Naive thymus-derived CD4-positive, alpha-beta T cell (primary cell): ENCODE results near the gene GAS2. TPM values are rescaled to one million over a fixed set of nuclear protein-coding genes. Genes with fewer than 3 reads are reported as not detected.

Experiments used
- ATAC-seq: fragments of 150-1000 bp; cut with Tn5 transposase; 2 replicates; pipeline ENCODE4 v1.10.0; 2021; ENCODE audit warnings: mild to moderate bottlenecking, moderate library complexity
- CTCF ChIA-PET: fragments of 350-600 bp; sonication (Branson Sonifier 250); formaldehyde crosslinking; loops from one replicate; lab custom pipeline; 2021; ENCODE audit warnings: antibody characterized with exemption; lab: Charles Lee
- POLR2A ChIA-PET: fragments of 350-600 bp; sonication (Branson Sonifier 250); formaldehyde crosslinking; loops from one replicate; lab custom pipeline; 2021; ENCODE audit warnings: antibody characterized with exemption, inconsistent platforms; lab: Charles Lee
- DNase-seq, 9 donors: peaks; one replicate each; pipeline versions ENCODE4 v3.0.0 to v3.0.0-alpha.2; 2020 to 2022; ENCODE audit warnings: mixed read lengths in 1 of 9
- H3K27ac ChIP-seq: one replicate; pipeline ENCODE4 v1.7.0; 2013; ENCODE audit warnings: mild to moderate bottlenecking, low read depth, low read length, moderate library complexity
- H3K27me3 ChIP-seq, 2 donors: one replicate each; pipeline ENCODE4 v1.7.0; 2013; ENCODE audit warnings: low read length in 2 of 2, mild to moderate bottlenecking in 2 of 2, moderate library complexity in 2 of 2; ENCODE audit not compliant: control insufficient read depth in 2 of 2, insufficient read depth in 2 of 2
- H3K36me3 ChIP-seq, 3 experiments: 1 replicate in 2 of 3; 2 replicates in 1 of 3; pipeline ENCODE4 v1.7.0; 2013; ENCODE audit warnings: low read length in 3 of 3, mild to moderate bottlenecking in 3 of 3, moderate library complexity in 1 of 3; ENCODE audit not compliant: insufficient read depth in 3 of 3, control insufficient read depth in 2 of 3
- H3K4me1 ChIP-seq, 2 donors: one replicate each; pipeline ENCODE4 v1.7.0; 2013; ENCODE audit warnings: low read length in 2 of 2, mild to moderate bottlenecking in 2 of 2, moderate library complexity in 1 of 2; ENCODE audit not compliant: control insufficient read depth in 2 of 2, insufficient read depth in 2 of 2
- H3K4me3 ChIP-seq: 2 replicates; pipeline ENCODE4 v1.7.0; 2013; ENCODE audit warnings: mild to moderate bottlenecking, low read length
- H3K9me3 ChIP-seq, 3 experiments: 1 replicate in 2 of 3; 2 replicates in 1 of 3; pipeline ENCODE4 v1.7.0; 2013; ENCODE audit warnings: low read length in 3 of 3; ENCODE audit not compliant: control insufficient read depth in 2 of 3
- H3K27ac Mint-ChIP-seq, 9 donors: one replicate each; pipeline ENCODE4 v1.8.0; 2020 to 2022; ENCODE audit warnings: mixed read lengths in 9 of 9, mild to moderate bottlenecking in 8 of 9, moderate library complexity in 5 of 9, inconsistent platforms in 2 of 9
- H3K27me3 Mint-ChIP-seq, 5 donors: one replicate each; pipeline ENCODE4 v1.8.0; 2021 to 2022; ENCODE audit warnings: mixed read lengths in 5 of 5, mild to moderate bottlenecking in 1 of 5
- H3K36me3 Mint-ChIP-seq, 5 donors: one replicate each; pipeline ENCODE4 v1.8.0; 2020 to 2022; ENCODE audit warnings: mixed read lengths in 5 of 5, mild to moderate bottlenecking in 3 of 5, inconsistent platforms in 1 of 5
- H3K4me1 Mint-ChIP-seq, 7 donors: one replicate each; pipeline ENCODE4 v1.8.0; 2020 to 2022; ENCODE audit warnings: mixed read lengths in 7 of 7, mild to moderate bottlenecking in 3 of 7, inconsistent platforms in 1 of 7
- H3K4me3 Mint-ChIP-seq, 10 donors: one replicate each; pipeline ENCODE4 v1.8.0; 2020 to 2022; ENCODE audit warnings: mild to moderate bottlenecking in 10 of 10, mixed read lengths in 10 of 10, moderate library complexity in 6 of 10, inconsistent platforms in 2 of 10
- H3K9me3 Mint-ChIP-seq, 11 donors: one replicate each; pipeline ENCODE4 v1.8.0; 2020 to 2022; ENCODE audit warnings: mixed read lengths in 11 of 11, mild to moderate bottlenecking in 4 of 11, inconsistent platforms in 1 of 11, moderate library complexity in 1 of 11
- intact Hi-C, 2 donors: fragments of 100-400 bp; cut with micrococcal nuclease; formaldehyde crosslinking; loops; one replicate each; pipeline ENCODE4 v1.15.1; 2023
- polyA plus RNA-seq, 2 donors: library from polyadenylated mRNA; unstranded; fragments of 300-500 nt; fragmentation: Illumina TruSeq; gene quantifications; one replicate each; pipeline ENCODE4 v1.2.3, GENCODE V29; 2021
- total RNA-seq, 6 experiments: library from RNA in 5 of 6; stranded (reverse) in 5 of 6; gene quantifications; 1 replicate in 5 of 6; 2 replicates in 1 of 6; pipeline ENCODE4 v1.2.3 and lab custom pipeline; 2021 to 2026

The GAS2 gene
- total and polyA plus RNA-seq, 7 experiments from 2014 or later: 2.2 to 5.6 (median 4.2) TPM

DNA sequence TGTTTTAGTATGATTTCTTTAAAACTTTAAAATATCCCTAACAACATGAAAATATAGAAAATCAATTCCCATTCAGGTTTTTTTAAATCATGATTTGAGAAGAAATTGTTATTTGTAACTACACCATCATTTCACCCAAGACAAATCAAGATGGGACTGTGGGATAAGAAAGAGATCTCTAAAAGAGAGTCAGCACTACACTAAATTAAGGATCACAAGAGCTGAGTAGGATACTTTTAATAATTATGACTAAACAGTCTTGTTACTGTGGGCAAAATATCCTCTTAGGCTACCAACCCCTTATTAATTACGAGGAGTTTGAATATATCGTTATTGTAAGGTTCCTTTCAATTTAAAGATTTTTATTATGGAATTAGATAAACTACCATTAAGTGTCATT, 3.0 kb downstream of the GAS2 start:
- H3K4me1 ChIP-seq: peaks cover 0 to 5% of the 10 kb centered on the region in 2 donors
- Mint-ChIP-seq H3K36me3 (no peaks in the 10 kb centered on the region), H3K4me1 (peaks cover 9 to 24% (median 13%) of the 10 kb centered on the region in 7 donors), H3K4me3 (no peak overlapping the region), H3K27ac (no peak overlapping the region), H3K27me3 (peaks cover 66 to 74% (median 68%) of the 10 kb centered on the region in 5 donors), H3K9me3 (peaks cover 0 to 1% (median 0%) of the 10 kb centered on the region in 11 donors)
- DNase-seq (no peak), ATAC-seq (no peak)
- H3K4me3 ChIP-seq: no peak overlapping the region
- no peaks in the 10 kb centered on the region for H3K9me3 ChIP-seq
- H3K36me3 ChIP-seq: no peaks in the 10 kb centered on the region
- ChIA-PET CTCF (no interaction called here), POLR2A (no interaction called here)
- no peak overlapping the region for H3K27ac ChIP-seq
- intact Hi-C loops: no loop called here
- H3K27me3 ChIP-seq: peaks cover 5 to 7% of the 10 kb centered on the region in 2 donors

DNA sequence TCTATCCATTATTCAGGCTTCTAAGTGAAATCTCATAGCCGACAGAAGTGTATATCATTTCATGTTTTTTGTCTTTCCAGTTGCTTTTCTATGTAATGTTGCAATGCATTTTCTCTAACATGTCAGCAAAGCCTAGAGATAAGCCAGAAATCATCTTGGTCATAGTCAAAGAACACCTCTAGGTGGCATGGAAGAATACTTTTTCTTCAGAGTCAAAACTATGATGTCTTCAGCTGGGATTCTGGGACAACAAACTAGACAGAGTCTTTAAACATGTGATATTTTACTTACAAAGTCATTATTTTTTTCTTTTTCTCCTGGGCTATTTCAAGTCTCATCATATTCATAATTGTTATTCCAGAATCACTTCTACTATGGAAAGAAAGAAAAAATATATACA, 4.4 kb downstream of the GAS2 start:
- peaks cover 57 to 62% (median 61%) of the 10 kb centered on the region in 5 donors for H3K27me3 Mint-ChIP-seq
- POLR2A ChIA-PET: no interaction called here

DNA sequence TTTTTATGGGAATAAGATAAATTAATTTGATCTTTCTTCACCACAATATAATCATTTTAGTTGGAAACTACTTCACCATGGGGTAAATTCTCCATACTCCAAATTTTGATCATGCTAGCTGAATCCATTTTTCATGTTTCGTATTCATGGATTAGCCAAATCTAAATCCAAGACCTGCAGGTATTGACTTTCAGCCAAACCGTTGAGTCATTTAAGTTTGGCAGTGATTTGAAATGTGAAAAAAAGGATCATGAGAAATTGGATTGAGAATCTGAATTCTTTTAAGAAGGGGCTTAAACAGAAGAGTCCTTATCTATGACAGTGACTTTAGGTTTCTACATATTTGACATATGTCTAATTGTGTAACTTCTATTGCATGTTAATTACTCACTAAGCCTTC, 5.3 kb downstream of the GAS2 start:
- no peak for DNase-seq
- peaks cover 0 to 15% (median 4%) of the 10 kb centered on the region in 7 donors for H3K4me1 Mint-ChIP-seq
- no peak overlapping the region for H3K4me3 Mint-ChIP-seq
- ATAC-seq: no peak
- intact Hi-C loops: loop anchor here (1.0 to 2.0 kb wide), 4 partner anchors 19 to 116 kb away; no protein-coding TSS in a partner anchor
- Histone ChIP-seq H3K27me3 (peaks cover 0 to 3% of the 10 kb centered on the region in 2 donors), H3K27ac (no peak overlapping the region), H3K4me3 (no peak overlapping the region), H3K4me1 (no peaks in the 10 kb centered on the region), H3K36me3 (no peaks in the 10 kb centered on the region), H3K9me3 (no peaks in the 10 kb centered on the region)
- no peaks in the 10 kb centered on the region for H3K36me3 Mint-ChIP-seq
- ChIA-PET POLR2A (no interaction called here), CTCF (interaction anchor here (0.6 to 1.9 kb wide), 5 partner anchors 30 to 134 kb away, joined by 3 to 6 read pairs (median 4); no protein-coding TSS in a partner anchor)
- no peak overlapping the region for H3K27ac Mint-ChIP-seq
- peaks cover 49 to 56% (median 53%) of the 10 kb centered on the region in 5 donors for H3K27me3 Mint-ChIP-seq
- H3K9me3 Mint-ChIP-seq: no peaks in the 10 kb centered on the region

More for the DNA sequence above, 4.4 kb downstream of the GAS2 start:
- no peak overlapping the region for H3K27ac Mint-ChIP-seq
- CTCF ChIA-PET: interaction anchor here (0.7 to 1.9 kb wide), 7 partner anchors 52 to 134 kb away, joined by 3 to 12 read pairs (median 5); no protein-coding TSS in a partner anchor
- intact Hi-C loops: loop anchor here (1.0 to 2.0 kb wide), 5 partner anchors 20 to 158 kb away; partner anchors contain the start of gene SVIP (in 1 of the 2)
- no peaks in the 10 kb centered on the region for H3K36me3 Mint-ChIP-seq
- peaks cover 0 to 1% (median 0%) of the 10 kb centered on the region in 11 donors for H3K9me3 Mint-ChIP-seq
- peaks cover 8 to 23% (median 12%) of the 10 kb centered on the region in 7 donors for H3K4me1 Mint-ChIP-seq
- Histone ChIP-seq H3K27ac (no peak overlapping the region), H3K27me3 (peaks cover 3 to 5% of the 10 kb centered on the region in 2 donors), H3K36me3 (no peaks in the 10 kb centered on the region), H3K9me3 (no peaks in the 10 kb centered on the region), H3K4me1 (peaks cover 0 to 5% of the 10 kb centered on the region in 2 donors), H3K4me3 (no peak overlapping the region)
- ATAC-seq: no peak
- no peak overlapping the region for H3K4me3 Mint-ChIP-seq
- peak in 4 of 9 donors; percentile 3 to 36 (median 17) for DNase-seq

DNA sequence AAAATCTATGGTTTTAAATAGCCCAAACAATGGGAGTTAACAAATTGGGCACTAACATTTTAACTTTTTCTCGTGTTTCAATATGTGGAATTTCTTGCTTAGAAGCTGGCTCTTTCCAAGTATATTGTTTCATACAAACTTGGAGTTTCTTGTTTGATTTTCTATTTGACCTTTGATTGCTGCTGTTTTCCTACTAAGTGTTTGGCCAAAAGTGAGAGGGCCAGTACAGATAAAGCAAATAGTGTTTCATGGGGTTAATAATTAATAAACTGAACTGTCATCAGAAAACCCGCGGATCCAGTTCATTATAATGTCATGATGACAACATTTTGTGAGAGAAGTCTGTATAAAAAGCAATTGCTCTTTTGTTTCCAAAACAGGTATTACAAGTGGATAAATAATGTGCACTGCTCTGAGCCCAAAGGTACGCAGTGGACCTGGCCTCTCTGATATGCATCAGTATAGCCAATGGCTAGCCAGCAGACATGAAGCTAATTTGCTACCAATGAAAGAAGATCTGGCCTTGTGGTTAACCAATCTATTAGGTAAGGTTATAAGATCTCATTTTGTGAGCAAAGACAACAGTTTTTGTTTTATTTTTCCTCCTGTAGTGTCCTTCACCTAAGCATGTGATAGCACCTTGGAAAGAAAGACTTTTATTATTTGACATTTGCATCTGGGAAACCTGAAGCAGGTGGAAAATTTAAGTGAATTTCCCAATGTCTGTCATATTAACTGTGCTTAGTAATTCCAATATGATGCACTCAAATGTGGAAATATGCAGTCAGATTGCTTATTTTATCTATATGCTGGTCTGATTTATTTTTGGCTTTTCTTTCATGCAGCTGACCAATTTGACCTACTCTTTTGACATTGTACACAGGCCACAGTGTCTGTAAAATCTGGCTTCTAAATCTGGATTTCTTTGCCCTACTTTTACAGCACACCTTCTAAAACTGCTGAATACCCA, 8.3 kb downstream of the GAS2 start:
- Histone ChIP-seq H3K36me3 (no peaks in the 10 kb centered on the region), H3K4me3 (no peak overlapping the region), H3K9me3 (no peaks in the 10 kb centered on the region), H3K27ac (no peak overlapping the region), H3K27me3 (no peaks in the 10 kb centered on the region), H3K4me1 (no peaks in the 10 kb centered on the region)
- Mint-ChIP-seq H3K27ac (no peak overlapping the region), H3K27me3 (peaks cover 22 to 33% (median 28%) of the 10 kb centered on the region in 5 donors), H3K36me3 (no peaks in the 10 kb centered on the region), H3K4me3 (no peak overlapping the region), H3K4me1 (no peaks in the 10 kb centered on the region), H3K9me3 (no peaks in the 10 kb centered on the region)
- intact Hi-C loops: no loop called here
- no peak for ATAC-seq
- CTCF ChIA-PET: interaction anchor here (0.6 kb wide), 1 partner anchor 153 kb away, joined by 3 read pairs; no protein-coding TSS in a partner anchor
- POLR2A ChIA-PET: no interaction called here
- no peak for DNase-seq

DNA sequence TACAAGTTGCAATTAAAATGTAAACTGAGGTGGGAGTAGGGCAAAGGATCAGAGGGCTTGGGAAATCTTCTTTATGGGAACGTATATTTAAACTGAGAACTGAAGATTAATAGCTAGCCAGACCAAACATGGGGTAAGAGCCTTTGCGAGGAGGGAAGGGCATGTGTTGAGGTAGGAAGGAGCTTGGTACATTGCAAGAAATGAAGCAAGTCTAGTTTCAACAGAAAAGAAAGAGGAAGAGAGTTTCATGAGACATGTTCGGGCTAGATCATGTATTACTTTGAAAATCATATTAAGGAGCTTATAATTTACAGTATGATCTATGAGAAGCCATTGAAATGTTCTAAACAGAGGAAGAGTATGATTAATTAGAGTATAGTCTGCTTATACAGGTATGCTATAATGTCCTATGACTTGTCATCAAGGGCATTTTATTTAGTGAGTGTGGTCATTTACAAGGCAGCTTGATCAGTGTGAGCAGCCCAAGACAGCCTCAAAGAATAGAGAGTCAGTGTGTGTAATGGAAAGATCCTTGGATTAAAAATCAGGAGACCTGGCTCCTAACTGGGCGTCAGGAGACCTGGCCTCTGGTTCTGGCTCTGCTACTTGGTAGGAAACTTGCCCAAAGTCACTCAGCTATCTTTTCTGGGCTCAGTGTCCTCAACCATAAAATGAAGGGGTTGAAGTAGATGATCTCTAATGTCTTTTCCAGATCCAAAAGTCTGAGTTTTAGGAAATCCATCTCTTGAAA, 10.9 kb downstream of the GAS2 start:
- Histone ChIP-seq H3K27me3 (no peaks in the 10 kb centered on the region), H3K4me3 (no peak overlapping the region), H3K4me1 (no peaks in the 10 kb centered on the region), H3K36me3 (no peaks in the 10 kb centered on the region), H3K9me3 (no peaks in the 10 kb centered on the region), H3K27ac (no peak overlapping the region)
- ATAC-seq: no peak
- Mint-ChIP-seq H3K9me3 (no peaks in the 10 kb centered on the region), H3K27ac (no peak overlapping the region), H3K4me1 (no peaks in the 10 kb centered on the region), H3K27me3 (peaks cover 7 to 16% (median 12%) of the 10 kb centered on the region in 5 donors), H3K4me3 (no peak overlapping the region), H3K36me3 (no peaks in the 10 kb centered on the region)
- ChIA-PET CTCF (no interaction called here), POLR2A (no interaction called here)
- DNase-seq: no peak
- intact Hi-C loops: no loop called here

DNA sequence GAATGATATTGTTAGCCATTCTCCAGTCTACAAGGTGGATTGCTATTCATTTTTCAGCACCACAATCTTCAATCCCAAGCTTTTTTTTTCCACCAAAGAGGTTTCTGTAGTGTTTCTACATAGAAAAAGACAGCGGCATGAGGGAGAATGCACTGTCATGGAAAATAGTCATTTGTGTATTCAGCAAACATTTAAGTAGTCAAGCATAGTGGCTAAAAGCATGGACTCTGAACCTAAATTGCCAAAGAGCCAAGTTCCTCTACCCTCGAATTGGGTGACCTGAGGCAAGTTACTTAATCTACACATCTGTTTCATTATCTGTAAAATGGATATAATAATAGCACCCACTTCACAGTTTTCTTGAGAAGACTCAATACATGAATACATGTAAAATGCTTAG, 14.2 kb downstream of the GAS2 start:
- H3K4me1 ChIP-seq: no peaks in the 10 kb centered on the region
- no peak for ATAC-seq
- Mint-ChIP-seq H3K27ac (no peak overlapping the region), H3K36me3 (peaks cover 0 to 4% (median 0%) of the 10 kb centered on the region in 5 donors), H3K27me3 (peaks cover 0 to 6% (median 0%) of the 10 kb centered on the region in 5 donors), H3K9me3 (no peaks in the 10 kb centered on the region), H3K4me3 (no peak overlapping the region), H3K4me1 (no peaks in the 10 kb centered on the region)
- no peak overlapping the region for H3K4me3 ChIP-seq
- CTCF ChIA-PET: no interaction called here
- no peaks in the 10 kb centered on the region for H3K36me3 ChIP-seq
- POLR2A ChIA-PET: no interaction called here
- H3K9me3 ChIP-seq: no peaks in the 10 kb centered on the region
- H3K27me3 ChIP-seq: no peaks in the 10 kb centered on the region
- DNase-seq: no peak
- no peak overlapping the region for H3K27ac ChIP-seq
- intact Hi-C loops: no loop called here
